ENCODE data around the gene SCN11A.

The SCN11A gene

DNA sequence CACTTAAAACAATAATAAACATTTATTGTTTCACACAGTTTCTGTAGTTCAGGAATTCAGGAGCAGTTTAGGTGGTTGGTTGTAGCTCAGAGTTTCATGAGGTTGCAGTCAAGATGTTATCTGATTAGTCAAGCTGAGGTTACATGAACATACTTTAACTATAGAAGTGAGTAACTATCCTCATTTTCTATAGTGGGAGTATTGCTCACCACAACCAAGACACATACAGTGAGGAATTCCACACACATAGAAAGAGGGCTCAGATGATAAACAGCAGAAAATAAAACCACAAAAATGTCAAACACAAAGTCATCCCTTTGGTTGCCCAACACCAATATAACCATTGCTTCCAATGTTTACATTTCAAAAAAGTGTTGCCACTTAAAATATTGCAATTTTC lies 13.6 kb downstream of the SCN11A start:
- no peak for TF ChIP-seq ZFX (IDR thresholded peaks at IDR 0.05)
- TF ChIP-seq, protein P1, sequence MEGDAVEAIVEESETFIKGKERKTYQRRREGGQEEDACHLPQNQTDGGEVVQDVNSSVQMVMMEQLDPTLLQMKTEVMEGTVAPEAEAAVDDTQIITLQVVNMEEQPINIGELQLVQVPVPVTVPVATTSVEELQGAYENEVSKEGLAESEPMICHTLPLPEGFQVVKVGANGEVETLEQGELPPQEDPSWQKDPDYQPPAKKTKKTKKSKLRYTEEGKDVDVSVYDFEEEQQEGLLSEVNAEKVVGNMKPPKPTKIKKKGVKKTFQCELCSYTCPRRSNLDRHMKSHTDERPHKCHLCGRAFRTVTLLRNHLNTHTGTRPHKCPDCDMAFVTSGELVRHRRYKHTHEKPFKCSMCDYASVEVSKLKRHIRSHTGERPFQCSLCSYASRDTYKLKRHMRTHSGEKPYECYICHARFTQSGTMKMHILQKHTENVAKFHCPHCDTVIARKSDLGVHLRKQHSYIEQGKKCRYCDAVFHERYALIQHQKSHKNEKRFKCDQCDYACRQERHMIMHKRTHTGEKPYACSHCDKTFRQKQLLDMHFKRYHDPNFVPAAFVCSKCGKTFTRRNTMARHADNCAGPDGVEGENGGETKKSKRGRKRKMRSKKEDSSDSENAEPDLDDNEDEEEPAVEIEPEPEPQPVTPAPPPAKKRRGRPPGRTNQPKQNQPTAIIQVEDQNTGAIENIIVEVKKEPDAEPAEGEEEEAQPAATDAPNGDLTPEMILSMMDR (conservative IDR thresholded peaks at IDR 0.05): no peak

DNA sequence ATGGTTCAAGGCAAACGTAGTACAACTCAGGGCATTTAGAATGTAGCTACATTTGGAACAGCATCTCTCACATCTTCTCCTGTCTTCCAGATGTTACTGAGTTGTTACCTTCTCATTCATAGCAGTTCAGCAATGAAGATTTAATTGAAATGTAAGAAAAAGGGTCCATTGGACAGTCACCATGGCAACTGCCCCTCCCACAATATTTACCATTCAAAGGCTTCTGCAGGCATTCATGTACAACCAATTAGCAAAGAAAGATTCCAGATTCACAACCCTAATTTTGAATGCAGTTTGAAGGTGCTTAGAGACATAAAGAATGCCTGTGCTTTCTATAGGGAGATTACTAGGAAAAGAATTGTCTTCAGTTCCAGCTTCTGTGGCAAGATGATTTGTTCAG lies 22.2 kb downstream of the SCN11A start:
- TF ChIP-seq ZFX (IDR thresholded peaks at IDR 0.05): no peak
- TF ChIP-seq, protein P1 (conservative IDR thresholded peaks at IDR 0.05): no peak
- no peak overlapping the region for H3K27ac ChIP-seq

More for the DNA sequence above, 13.6 kb downstream of the SCN11A start:
- H3K27ac ChIP-seq: no peak overlapping the region

DNA sequence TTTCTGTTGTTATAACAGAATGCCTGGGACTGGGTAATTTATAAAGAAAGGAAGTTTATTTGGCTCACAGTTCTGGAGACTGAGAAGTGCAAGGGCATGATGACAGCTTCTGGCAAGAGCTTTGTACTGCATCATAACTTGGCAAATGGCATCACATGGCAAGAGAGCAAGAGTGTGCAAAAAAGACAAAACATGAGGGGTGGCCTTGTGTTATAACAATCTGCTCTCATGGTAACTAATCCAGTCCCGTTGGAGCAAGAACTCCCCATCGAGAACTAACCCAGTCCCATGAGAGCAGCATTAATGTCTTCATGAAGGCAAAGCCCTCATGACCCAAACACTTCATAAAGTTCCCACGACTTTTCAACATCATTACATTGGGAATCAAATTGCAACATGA lies 23.2 kb downstream of the SCN11A start:
- no peak overlapping the region for H3K27ac ChIP-seq
- TF ChIP-seq, protein P1 (conservative IDR thresholded peaks at IDR 0.05): no peak
- no peak for TF ChIP-seq ZFX (IDR thresholded peaks at IDR 0.05)

DNA sequence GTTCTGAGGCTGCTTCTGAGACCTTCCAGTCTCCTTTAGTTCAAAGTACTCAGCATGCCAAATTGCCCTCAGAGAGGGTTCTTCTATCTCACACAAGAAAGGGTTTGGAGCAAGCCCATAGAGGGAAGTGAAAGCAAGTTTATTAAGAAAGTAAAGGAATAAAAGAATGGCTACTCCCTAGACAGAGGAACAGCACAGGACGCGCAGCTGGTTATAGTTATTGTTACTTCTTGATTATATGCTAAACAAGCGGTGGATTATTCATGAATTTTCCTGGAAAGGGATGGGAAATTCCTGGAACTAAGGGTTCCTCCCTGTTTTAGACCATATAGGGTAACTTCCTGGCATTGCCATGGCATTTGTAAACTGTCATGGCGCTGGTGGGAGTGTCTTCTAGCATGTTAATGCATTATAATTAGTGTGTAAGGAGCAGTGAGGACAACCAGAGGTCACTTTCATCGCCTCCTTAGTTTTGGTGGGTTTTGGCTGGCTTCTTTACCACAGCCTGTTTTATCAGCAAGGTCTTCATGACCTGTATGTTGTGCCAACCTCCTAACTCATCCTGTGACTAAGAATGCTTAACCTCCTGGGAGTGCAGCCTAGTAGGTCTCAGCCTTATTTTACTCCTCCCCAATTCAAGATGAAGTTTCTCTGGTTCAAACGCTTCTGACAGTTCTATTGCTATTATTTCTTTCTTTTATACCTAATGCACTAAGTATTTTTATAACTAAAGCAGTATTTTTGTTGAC lies 26.3 kb downstream of the SCN11A start:
- no peak overlapping the region for H3K27ac ChIP-seq
- no peak for TF ChIP-seq ZFX (IDR thresholded peaks at IDR 0.05)
- TF ChIP-seq, protein P1 (conservative IDR thresholded peaks at IDR 0.05): no peak

DNA sequence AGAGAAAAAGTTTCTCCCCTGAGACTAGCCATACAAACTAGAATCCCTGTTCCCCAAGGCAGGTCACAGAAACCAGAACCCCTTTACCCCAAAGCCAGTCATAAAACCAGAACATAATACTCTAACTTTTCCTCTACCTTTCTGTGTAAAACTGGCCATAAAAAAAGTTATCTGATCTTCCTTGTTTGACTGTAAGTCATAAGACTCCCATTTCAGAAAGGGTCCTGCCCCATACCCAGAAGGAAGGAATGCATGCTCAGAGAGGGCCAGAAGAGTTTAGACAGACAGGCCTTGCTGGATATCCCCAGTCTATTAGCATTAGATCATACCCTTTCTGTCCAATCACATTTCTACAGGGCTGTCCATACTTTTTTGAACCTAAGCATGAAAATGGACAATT lies 27.2 kb downstream of the SCN11A start:
- TF ChIP-seq, protein P1 (conservative IDR thresholded peaks at IDR 0.05): no peak
- no peak for TF ChIP-seq ZFX (IDR thresholded peaks at IDR 0.05)
- H3K27ac ChIP-seq: no peak overlapping the region

DNA sequence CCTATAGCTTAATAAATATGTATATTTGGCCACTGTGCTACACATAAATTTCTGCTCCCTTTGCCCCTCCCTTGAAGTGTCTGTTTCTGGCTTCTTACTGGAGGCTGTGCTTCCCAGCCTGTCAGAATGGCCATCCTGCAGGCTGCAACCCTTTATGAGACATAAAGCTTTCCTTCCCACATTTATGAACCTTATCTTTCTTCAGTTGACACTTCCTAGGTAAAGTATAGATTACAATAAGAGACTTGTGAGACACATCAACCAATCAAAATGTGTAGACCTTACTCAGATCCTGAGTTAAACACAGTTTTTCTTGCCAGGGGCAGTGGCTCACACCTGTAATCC lies 29.5 kb downstream of the SCN11A start:
- no peak for TF ChIP-seq ZFX (IDR thresholded peaks at IDR 0.05)
- H3K27ac ChIP-seq: no peak overlapping the region

DNA sequence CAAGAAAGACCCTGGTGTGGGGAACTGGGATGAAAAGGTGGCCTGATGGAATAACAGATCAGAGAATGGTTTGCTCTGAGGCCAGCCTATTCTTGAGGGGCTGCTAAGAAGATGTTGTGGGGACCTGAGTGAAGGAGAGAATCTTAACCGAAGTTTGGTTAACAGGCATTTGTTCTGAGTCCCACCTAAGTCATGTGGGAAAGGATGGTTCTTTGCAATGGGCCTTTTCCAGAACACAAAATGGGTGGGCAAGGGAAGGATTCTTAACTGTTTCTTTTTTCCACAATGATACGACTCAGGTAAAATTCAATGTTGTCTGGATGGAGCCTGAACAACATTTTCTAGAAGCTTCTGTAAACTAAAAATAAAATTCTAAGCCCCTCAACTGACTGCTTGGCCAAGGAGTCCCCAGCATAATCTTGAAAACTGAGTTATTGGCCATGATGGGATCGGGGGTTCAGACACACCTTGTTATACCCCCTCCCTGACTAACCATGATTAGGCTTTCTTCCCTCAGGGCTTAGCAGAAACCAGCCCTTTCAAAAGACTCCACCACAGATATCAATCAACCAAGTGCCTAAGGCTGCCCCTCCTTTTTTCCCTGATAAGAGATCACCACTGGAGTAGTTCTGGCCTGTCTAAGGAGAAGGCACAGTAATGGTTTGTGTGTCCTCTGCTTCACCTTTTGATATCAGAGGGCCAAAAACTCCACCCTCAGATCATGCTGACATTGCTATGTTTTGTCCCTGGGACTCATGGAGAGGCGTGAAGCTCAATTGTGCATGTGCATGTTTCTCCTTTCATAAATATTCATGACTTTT lies 30.1 kb downstream of the SCN11A start:
- no peak overlapping the region for H3K27ac ChIP-seq
- TF ChIP-seq, protein P1 (conservative IDR thresholded peaks at IDR 0.05): no peak
- TF ChIP-seq ZFX (IDR thresholded peaks at IDR 0.05): no peak

All from C4-2B (cell line).